Peyer's patch (tissue), 4 donors: ENCODE measurements around the gene TRMT44.

Source experiments
- POLR2A ChIP-seq, 2 donors: fragments of 450-650 bp; IDR thresholded peaks; one replicate each; pipeline ENCODE4 v1.5.1; 2017; ENCODE audit warnings: antibody characterized with exemption in 2 of 2, mild to moderate bottlenecking in 2 of 2, moderate library complexity in 2 of 2
- TF ChIP-seq, protein P1 (sequence below), 6 experiments: fragments of 450-650 bp in 4 of 6; fragments of 200-600 bp in 2 of 6; sonication (generic) in 1 of 6; IDR thresholded peaks; one replicate each; pipeline ENCODE4 v1.5.1; 2017 to 2019; ENCODE audit warnings: antibody characterized with exemption in 6 of 6, mild to moderate bottlenecking in 3 of 6, moderate library complexity in 1 of 6

DNA sequence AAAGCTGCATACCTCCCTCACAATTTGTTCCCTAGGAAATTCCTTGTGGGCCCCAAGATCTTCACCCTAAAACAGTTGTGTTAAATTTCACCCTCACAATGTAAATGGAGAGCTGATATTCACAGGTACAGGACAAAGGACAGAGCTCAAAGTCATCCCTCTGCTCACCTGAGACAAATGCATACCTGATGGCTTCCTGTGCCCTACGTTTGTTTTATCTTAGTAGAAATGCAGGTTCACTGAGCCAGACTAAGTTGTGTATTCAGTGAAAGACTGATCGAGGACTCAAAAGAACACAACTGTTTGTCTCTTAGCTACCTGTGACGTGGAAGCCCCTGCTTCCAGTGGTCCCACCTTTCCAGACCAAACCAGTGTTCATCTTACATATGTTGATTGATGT is 53.6 kb downstream of the TRMT44 start:
- TF ChIP-seq POLR2A (IDR thresholded peaks at IDR 0.05) = no peak
- TF ChIP-seq, protein P1, sequence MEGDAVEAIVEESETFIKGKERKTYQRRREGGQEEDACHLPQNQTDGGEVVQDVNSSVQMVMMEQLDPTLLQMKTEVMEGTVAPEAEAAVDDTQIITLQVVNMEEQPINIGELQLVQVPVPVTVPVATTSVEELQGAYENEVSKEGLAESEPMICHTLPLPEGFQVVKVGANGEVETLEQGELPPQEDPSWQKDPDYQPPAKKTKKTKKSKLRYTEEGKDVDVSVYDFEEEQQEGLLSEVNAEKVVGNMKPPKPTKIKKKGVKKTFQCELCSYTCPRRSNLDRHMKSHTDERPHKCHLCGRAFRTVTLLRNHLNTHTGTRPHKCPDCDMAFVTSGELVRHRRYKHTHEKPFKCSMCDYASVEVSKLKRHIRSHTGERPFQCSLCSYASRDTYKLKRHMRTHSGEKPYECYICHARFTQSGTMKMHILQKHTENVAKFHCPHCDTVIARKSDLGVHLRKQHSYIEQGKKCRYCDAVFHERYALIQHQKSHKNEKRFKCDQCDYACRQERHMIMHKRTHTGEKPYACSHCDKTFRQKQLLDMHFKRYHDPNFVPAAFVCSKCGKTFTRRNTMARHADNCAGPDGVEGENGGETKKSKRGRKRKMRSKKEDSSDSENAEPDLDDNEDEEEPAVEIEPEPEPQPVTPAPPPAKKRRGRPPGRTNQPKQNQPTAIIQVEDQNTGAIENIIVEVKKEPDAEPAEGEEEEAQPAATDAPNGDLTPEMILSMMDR (IDR thresholded peaks at IDR 0.05) = no peak
